Smooth muscle cell (in vitro differentiated cells): Measurements from ENCODE around the gene TMEM108. TPM values are rescaled to one million over a fixed set of nuclear protein-coding genes. Genes with fewer than 3 reads are reported as not detected.

Experiments
- DNase-seq: peaks from one replicate; lab custom pipeline; 2025; ENCODE audit not compliant: unreplicated experiment; lab: John Stamatoyannopoulos, UW
- H2AFZ ChIP-seq: fragments of 200-600 bp; sonication (generic); 2 replicates; pipeline ENCODE4 v1.6.0; 2016; ENCODE audit warnings: antibody characterized with exemption, low read depth, mild to moderate bottlenecking
- H3F3A ChIP-seq: fragments of 200-600 bp; sonication (generic); 2 replicates; pipeline ENCODE4 v1.6.0; 2017; ENCODE audit warnings: antibody characterized with exemption, low read depth
- H3K27ac ChIP-seq: fragments of 200-600 bp; sonication (generic); 2 replicates; pipeline ENCODE4 v1.5.1; 2016; ENCODE audit warnings: low read depth, mild to moderate bottlenecking
- H3K27me3 ChIP-seq: fragments of 200-600 bp; sonication (generic); 2 replicates; pipeline ENCODE4 v1.6.1; 2016; ENCODE audit warnings: low read depth, mild to moderate bottlenecking
- H3K36me3 ChIP-seq: fragments of 200-600 bp; sonication (generic); 2 replicates; pipeline ENCODE4 v1.5.1; 2016; ENCODE audit warnings: low read depth
- H3K4me1 ChIP-seq: fragments of 200-600 bp; sonication (generic); 2 replicates; pipeline ENCODE4 v1.5.1; 2016; ENCODE audit warnings: low read depth
- H3K4me2 ChIP-seq: fragments of 200-600 bp; sonication (generic); 2 replicates; pipeline ENCODE4 v1.6.0; 2016; ENCODE audit warnings: mild to moderate bottlenecking
- H3K4me3 ChIP-seq: fragments of 200-600 bp; sonication (generic); 2 replicates; pipeline ENCODE4 v1.5.1; 2016; ENCODE audit warnings: mild to moderate bottlenecking
- H3K79me2 ChIP-seq: fragments of 200-600 bp; sonication (generic); 2 replicates; pipeline ENCODE4 v1.6.0; 2016; ENCODE audit warnings: low read depth, mild to moderate bottlenecking
- H3K9ac ChIP-seq: fragments of 200-600 bp; sonication (generic); 2 replicates; pipeline ENCODE4 v1.6.0; 2016; ENCODE audit warnings: low read depth
- H3K9me3 ChIP-seq: fragments of 200-600 bp; sonication (generic); replicated peaks from 2 replicates; pipeline ENCODE4 v1.5.1; 2016; ENCODE audit warnings: low read depth
- H4K20me1 ChIP-seq: fragments of 200-600 bp; sonication (generic); 2 replicates; pipeline ENCODE4 v1.6.0; 2016; ENCODE audit warnings: low read depth
- CTCF ChIP-seq: fragments of 200-600 bp; sonication (generic); IDR thresholded peaks from 2 replicates; pipeline ENCODE4 v1.5.1; 2017; ENCODE audit warnings: borderline replicate concordance, mild to moderate bottlenecking, antibody characterized with exemption; ENCODE audit not compliant: insufficient read depth, poor library complexity, severe bottlenecking
- WGBS: methylation state at CpG from one replicate; pipeline ENCODE4 v1.1.7; 2016; ENCODE audit warnings: low lambda C conversion rate; 5-methylcytosine and 5-hydroxymethylcytosine counted together
- polyA plus RNA-seq: library from polyadenylated mRNA; unstranded; fragments of >200 nt; fragmentation: Nextera tagmentation; extraction: Ambion mirVana; gene quantifications from 2 replicates; pipeline ENCODE4 v1.2.1, GENCODE V29; 2016
- total RNA-seq: library from RNA; depleted of rRNA; stranded (reverse); fragments of >200 nt; gene quantifications from 2 replicates; pipeline ENCODE4 v1.2.3, GENCODE V29; 2014

Gene TMEM108
- total and polyA plus RNA-seq, 2 experiments from 2014 or later = 2.4 to 10.8 TPM

- Histone ChIP-seq H3K36me3 (no peaks in the 10 kb centered on the region), H3K27ac (no peak overlapping the region), H3K9ac (no peak overlapping the region), H3F3A (no peaks in the 10 kb centered on the region), H3K79me2 (no peaks in the 10 kb centered on the region), H3K27me3 (no peaks in the 10 kb centered on the region), H3K4me2 (no peak overlapping the region), H3K4me3 (no peak overlapping the region), H2AFZ (no peak overlapping the region), H3K9me3 (no peaks in the 10 kb centered on the region), H4K20me1 (no peaks in the 10 kb centered on the region), H3K4me1 (no peaks in the 10 kb centered on the region)
- no peak for TF ChIP-seq CTCF
- WGBS = 90% methylated on average over 2 of the region's 2 CpGs
- DNase-seq = no peak
These were observed 27.8 kb downstream of the TMEM108 start for GRCh38 chr3:133066026-133066425.

DNA sequence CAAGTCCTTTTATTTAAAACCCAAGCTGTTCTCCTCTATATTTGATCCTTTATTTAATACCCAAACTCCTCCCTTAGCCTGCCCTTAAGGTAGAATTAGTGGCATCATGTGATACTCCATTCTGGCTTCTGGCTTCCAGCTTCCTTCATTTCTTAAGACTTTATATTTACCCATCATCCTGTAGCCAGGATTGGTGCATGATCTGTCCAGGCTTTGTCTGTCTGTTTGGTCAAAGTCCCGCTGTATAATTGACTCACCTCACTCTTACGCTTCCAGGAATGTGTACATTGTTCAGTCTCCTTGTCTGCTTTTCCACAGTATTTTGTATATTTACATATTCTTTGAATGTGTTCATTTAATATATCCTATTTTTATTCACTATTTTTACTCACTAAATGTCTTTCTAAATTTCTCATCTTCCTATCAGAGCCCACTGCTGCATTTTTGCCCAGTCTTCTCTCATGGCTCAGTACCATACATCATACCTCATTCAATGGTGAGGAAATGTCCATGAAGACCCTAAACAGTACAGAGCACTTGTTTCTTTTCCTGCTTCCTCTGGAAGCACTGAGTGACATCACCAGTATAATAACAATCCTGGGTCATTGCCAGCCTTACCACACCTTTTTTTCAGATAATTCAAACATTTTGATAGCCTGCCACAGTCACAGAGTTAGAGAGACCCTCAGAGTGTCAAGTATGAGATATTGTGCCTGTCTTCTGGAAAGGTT, 31.5 kb downstream of the TMEM108 start:
- no peak for DNase-seq
- Histone ChIP-seq H3K36me3 (no peaks in the 10 kb centered on the region), H3K4me1 (no peaks in the 10 kb centered on the region), H3K79me2 (no peaks in the 10 kb centered on the region), H3K27ac (no peak overlapping the region), H3K9ac (no peak overlapping the region), H3F3A (no peaks in the 10 kb centered on the region), H2AFZ (no peak overlapping the region), H3K9me3 (no peaks in the 10 kb centered on the region), H4K20me1 (no peaks in the 10 kb centered on the region), H3K27me3 (no peaks in the 10 kb centered on the region), H3K4me2 (no peak overlapping the region), H3K4me3 (no peak overlapping the region)
- 94% methylated on average over 2 of the region's 2 CpGs for WGBS
- no peak for TF ChIP-seq CTCF

DNA sequence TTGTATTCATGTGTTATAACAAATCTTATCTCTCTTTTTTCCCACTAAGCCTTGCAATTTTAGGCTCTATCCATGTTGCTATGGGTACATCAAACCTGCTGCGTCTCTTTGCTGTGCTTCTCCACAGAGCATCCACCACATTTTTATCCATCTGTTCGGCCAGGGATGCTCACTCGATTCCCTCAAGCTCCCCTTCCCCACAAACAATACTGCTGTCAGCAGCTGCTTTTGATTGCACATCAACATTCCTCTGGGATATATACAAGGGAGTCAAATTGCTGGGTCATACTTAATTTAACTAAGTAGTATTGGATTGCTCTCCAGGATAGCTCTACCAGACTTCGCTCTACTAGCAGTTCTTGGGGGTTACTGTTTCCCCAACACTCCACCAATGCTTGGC, 36.8 kb downstream of the TMEM108 start:
- Histone ChIP-seq H3K9me3 (no peaks in the 10 kb centered on the region), H3K4me2 (no peak overlapping the region), H4K20me1 (no peaks in the 10 kb centered on the region), H3K4me1 (no peaks in the 10 kb centered on the region), H3K4me3 (no peak overlapping the region), H3K9ac (no peak overlapping the region), H2AFZ (no peak overlapping the region), H3F3A (no peaks in the 10 kb centered on the region), H3K27me3 (no peaks in the 10 kb centered on the region), H3K27ac (no peak overlapping the region), H3K36me3 (no peaks in the 10 kb centered on the region), H3K79me2 (no peaks in the 10 kb centered on the region)
- 94% methylated on average over 4 of the region's 4 CpGs for WGBS
- no peak for DNase-seq
- TF ChIP-seq CTCF = no peak

DNA sequence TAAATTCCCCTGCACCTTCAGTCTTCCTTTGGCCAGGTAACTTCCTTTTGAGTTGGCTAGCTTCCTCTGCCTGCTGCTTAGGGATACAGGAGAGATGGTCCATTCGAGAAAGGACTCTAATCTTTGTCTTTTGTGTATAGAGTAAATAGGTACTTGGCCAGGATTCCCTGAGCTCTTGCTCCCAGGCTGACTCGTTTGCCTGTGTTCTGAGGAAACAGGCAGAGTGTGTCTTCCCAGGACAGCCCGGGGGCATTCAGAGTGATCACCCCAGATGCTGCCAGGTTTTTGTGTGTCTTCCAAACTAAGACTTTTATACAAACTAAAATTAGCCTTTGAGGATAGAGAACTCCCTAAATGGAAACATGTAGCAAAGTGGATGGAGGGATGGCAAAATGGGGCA, 39.5 kb downstream of the TMEM108 start:
- Histone ChIP-seq H3K4me1 (no peaks in the 10 kb centered on the region), H3K27ac (no peak overlapping the region), H3K9ac (no peak overlapping the region), H4K20me1 (no peaks in the 10 kb centered on the region), H3K36me3 (no peaks in the 10 kb centered on the region), H3K79me2 (no peaks in the 10 kb centered on the region), H3K4me3 (no peak overlapping the region), H2AFZ (no peak overlapping the region), H3F3A (no peaks in the 10 kb centered on the region), H3K9me3 (no peaks in the 10 kb centered on the region), H3K4me2 (no peak overlapping the region), H3K27me3 (no peaks in the 10 kb centered on the region)
- TF ChIP-seq CTCF = no peak
- DNase-seq = no peak
- WGBS = 77% methylated on average over 3 of the region's 3 CpGs
